ENCODE measurements around the gene RPN1.
A peak's percentile ranks its signal among the peaks of the same experiment; 100 is the strongest.

The RPN1 gene

GRCh38 chr3:128650096-128651050, at the start of gene RPN1:
RPN1 (minus strand) TSS chr3:128650818; CDS start chr3:128650800, 18 bp downstream.
- H3K9ac ChIP-seq = peak within 1 kb of the TSS; percentile 92 to 100 (median 99)
- peaks cover 0 to 24% (median 13%) of the 10 kb centered on the region in 11 experiments; a peak in 13 of 22 replicates for H3K9me3 ChIP-seq (replicated peaks in 1 of 11)
- H3K4me3 ChIP-seq = peak within 1 kb of the TSS; percentile 90 to 100 (median 98)
- H3K4me2 ChIP-seq = peak within 1 kb of the TSS; percentile 73 to 95 (median 87)
- no peak for TF ChIP-seq Cebpa-rat (IDR thresholded peaks at IDR 0.05)
- H3K4me1 ChIP-seq = peaks cover 22 to 52% (median 33%) of the 10 kb centered on the region in 10 experiments
- H4K20me1 ChIP-seq = peaks cover 41 to 52% (median 49%) of the 10 kb centered on the region in 11 experiments
- H3K27me3 ChIP-seq = no peaks in the 10 kb centered on the region
- H3K27ac ChIP-seq = peak within 1 kb of the TSS; percentile 90 to 97 (median 96)
- H3K36me3 ChIP-seq = peaks cover 7 to 34% (median 19%) of the 10 kb centered on the region in 11 experiments; a peak in 21 of 22 replicates

DNA sequence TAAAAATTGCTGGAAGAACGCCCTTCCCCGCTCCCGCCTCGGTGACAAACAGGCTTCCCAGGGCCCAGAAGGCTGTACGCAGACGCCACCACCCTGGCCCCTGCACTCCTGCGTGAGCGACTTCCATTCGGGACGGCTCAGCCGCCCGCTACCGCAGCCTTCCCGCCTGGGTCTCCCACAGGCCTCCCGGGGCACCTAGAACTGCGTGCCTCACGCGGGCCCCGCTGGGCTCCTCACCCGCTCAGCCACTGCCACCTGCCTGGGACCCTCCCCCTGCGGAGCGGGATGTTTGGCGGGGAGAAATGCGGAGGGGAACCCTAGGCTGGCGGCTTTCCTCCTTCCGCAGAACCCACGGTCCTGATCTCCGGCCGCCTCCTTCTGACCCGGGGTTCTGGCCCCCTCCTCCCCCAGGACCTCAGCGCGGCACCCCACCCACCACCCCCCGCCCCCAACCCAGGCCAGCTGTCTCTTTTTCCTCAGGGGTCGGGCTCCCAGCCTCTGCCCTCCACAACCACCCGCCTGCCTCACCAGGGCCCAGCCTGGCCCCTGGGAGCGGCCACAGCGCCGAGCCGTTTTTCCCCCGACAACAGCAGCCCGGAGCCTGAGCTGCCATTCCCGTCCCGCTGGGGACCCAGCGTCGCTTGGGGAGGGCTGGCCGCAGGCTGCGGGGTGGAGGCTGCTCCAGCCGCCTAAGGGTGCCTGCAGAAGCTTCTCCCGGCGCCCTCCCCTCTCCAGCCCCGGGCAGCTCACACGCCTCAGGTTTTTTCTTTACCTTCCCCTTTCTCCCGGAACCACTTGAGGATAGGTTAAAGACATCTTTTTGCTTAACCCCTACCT, 47.8 kb upstream of the RPN1 start:
- H3K9ac ChIP-seq = peak overlapping the region; percentile 46 to 77 (median 72); a peak in 20 of 22 replicates
- H3K9me3 ChIP-seq (replicated peaks in 1 of 11) = no peaks in the 10 kb centered on the region
- peak overlapping the region; percentile 47 to 71 (median 60) for H3K4me3 ChIP-seq
- TF ChIP-seq Cebpa-rat (IDR thresholded peaks at IDR 0.05) = no peak
- H3K36me3 ChIP-seq = no peaks in the 10 kb centered on the region
- peak overlapping the region in 10 of 11 experiments; percentile 32 to 66 (median 52); a peak in 16 of 22 replicates for H3K27ac ChIP-seq
- peaks cover 6 to 52% (median 36%) of the 10 kb centered on the region in 10 experiments; a peak in 19 of 20 replicates for H3K4me1 ChIP-seq
- peak overlapping the region; percentile 84 to 99 (median 93) for H3K4me2 ChIP-seq
- H3K27me3 ChIP-seq = peaks cover 0 to 18% (median 7%) of the 10 kb centered on the region in 11 experiments; a peak in 12 of 22 replicates
- 0 out of 22 replicates have a peak, but pooled peaks cover 0 to 8% (median 0%) of the 10 kb centered on the region in 11 experiments for H4K20me1 ChIP-seq

DNA sequence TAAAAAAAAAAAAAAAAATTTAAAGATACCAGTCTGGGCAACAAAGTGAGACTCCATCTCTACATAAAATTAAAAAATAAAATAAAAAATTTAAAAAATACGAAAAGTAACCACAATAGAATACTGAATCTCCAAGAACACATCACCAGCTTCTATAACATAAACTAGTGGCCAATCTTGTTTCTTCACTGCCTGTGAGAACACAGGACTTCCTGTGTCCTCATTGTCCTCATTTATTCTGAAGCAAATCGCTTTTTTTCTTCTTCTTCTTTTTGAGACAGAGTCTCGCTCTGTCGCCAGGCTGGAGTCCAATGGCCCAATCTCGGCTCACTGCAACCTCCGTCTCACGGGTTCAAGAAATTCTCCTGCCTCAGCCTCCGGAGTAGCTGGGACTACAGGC, 46.7 kb upstream of the RPN1 start:
- H3K36me3 ChIP-seq = no peaks in the 10 kb centered on the region
- no peaks in the 10 kb centered on the region for H3K9me3 ChIP-seq (replicated peaks in 1 of 11)
- TF ChIP-seq Cebpa-rat (IDR thresholded peaks at IDR 0.05) = no peak

DNA sequence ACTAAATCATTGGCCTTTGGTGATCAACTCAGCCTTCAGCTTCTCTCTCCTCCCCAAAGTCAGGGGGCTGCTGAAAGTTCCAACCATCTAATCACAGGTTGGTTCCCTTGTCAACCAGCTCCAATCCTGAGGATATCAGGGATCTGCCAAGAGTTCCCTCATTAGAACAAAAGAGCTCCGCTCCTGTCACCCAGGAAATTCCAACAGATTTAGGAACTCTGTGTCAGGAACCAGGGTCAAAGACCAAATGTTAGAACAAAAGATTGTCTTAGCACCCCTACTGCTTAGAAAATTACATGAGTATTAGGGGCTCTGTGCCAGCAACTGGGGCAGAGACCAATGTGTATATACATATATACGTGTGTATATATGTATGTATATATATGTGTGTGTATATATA, 43.1 kb upstream of the RPN1 start:
- no peak overlapping the region for H3K27ac ChIP-seq
- H3K4me2 ChIP-seq = no peak overlapping the region
- no peaks in the 10 kb centered on the region for H3K36me3 ChIP-seq
- no peak overlapping the region for H3K9ac ChIP-seq
- TF ChIP-seq Cebpa-rat (IDR thresholded peaks at IDR 0.05) = no peak
- H4K20me1 ChIP-seq = no peaks in the 10 kb centered on the region
- H3K4me1 ChIP-seq = peaks cover 0 to 19% (median 15%) of the 10 kb centered on the region in 10 experiments; a peak in 13 of 20 replicates
- no peaks in the 10 kb centered on the region for H3K9me3 ChIP-seq (replicated peaks in 1 of 11)
- H3K4me3 ChIP-seq = no peak overlapping the region
- peaks cover 0 to 11% (median 7%) of the 10 kb centered on the region in 11 experiments; a peak in 12 of 22 replicates for H3K27me3 ChIP-seq

More for the DNA sequence above, 46.7 kb upstream of the RPN1 start:
- Histone ChIP-seq H3K4me3 (no peak overlapping the region), H3K27ac (no peak overlapping the region), H3K9ac (no peak overlapping the region), H3K4me2 (peak overlapping the region in 9 of 11 experiments; percentile 84 to 97 (median 93); a peak in 10 of 22 replicates), H4K20me1 (0 out of 22 replicates have a peak, but pooled peaks cover 0 to 8% (median 0%) of the 10 kb centered on the region in 11 experiments), H3K4me1 (peaks cover 6 to 44% (median 34%) of the 10 kb centered on the region in 10 experiments; a peak in 19 of 20 replicates), H3K27me3 (peaks cover 0 to 18% (median 7%) of the 10 kb centered on the region in 11 experiments; a peak in 12 of 22 replicates)

GRCh38 chr3:128689060-128689459, 38.4 kb upstream of the RPN1 start:
- no peak overlapping the region for H3K27ac ChIP-seq
- H3K27me3 ChIP-seq = no peaks in the 10 kb centered on the region
- no peak overlapping the region for H3K4me2 ChIP-seq
- no peaks in the 10 kb centered on the region for H3K9me3 ChIP-seq (replicated peaks in 1 of 11)
- no peak for TF ChIP-seq Cebpa-rat (IDR thresholded peaks at IDR 0.05)
- no peaks in the 10 kb centered on the region for H4K20me1 ChIP-seq
- H3K36me3 ChIP-seq = no peaks in the 10 kb centered on the region
- no peak overlapping the region for H3K4me3 ChIP-seq
- H3K4me1 ChIP-seq = peaks cover 20 to 41% (median 33%) of the 10 kb centered on the region in 10 experiments
- no peak overlapping the region for H3K9ac ChIP-seq

GRCh38 chr3:128686465-128686864, 35.8 kb upstream of the RPN1 start:
- no peaks in the 10 kb centered on the region for H4K20me1 ChIP-seq
- H3K9ac ChIP-seq = peak overlapping the region in 3 of 11 experiments; percentile 5 to 30 (median 22); a peak in 1 of 22 replicates
- TF ChIP-seq Cebpa-rat (IDR thresholded peaks at IDR 0.05) = peak in 1 of 11 experiments; percentile 10; a peak in 1 of 22 replicates
- peaks cover 32 to 57% (median 47%) of the 10 kb centered on the region in 10 experiments for H3K4me1 ChIP-seq
- H3K27ac ChIP-seq = peak overlapping the region in 8 of 11 experiments; percentile 9 to 55 (median 50); a peak in 10 of 22 replicates
- peak overlapping the region in 10 of 11 experiments; percentile 27 to 63 (median 57); a peak in 20 of 22 replicates for H3K4me2 ChIP-seq
- H3K9me3 ChIP-seq (replicated peaks in 1 of 11) = no peaks in the 10 kb centered on the region
- no peaks in the 10 kb centered on the region for H3K27me3 ChIP-seq
- H3K4me3 ChIP-seq = no peak overlapping the region
- H3K36me3 ChIP-seq = no peaks in the 10 kb centered on the region

DNA sequence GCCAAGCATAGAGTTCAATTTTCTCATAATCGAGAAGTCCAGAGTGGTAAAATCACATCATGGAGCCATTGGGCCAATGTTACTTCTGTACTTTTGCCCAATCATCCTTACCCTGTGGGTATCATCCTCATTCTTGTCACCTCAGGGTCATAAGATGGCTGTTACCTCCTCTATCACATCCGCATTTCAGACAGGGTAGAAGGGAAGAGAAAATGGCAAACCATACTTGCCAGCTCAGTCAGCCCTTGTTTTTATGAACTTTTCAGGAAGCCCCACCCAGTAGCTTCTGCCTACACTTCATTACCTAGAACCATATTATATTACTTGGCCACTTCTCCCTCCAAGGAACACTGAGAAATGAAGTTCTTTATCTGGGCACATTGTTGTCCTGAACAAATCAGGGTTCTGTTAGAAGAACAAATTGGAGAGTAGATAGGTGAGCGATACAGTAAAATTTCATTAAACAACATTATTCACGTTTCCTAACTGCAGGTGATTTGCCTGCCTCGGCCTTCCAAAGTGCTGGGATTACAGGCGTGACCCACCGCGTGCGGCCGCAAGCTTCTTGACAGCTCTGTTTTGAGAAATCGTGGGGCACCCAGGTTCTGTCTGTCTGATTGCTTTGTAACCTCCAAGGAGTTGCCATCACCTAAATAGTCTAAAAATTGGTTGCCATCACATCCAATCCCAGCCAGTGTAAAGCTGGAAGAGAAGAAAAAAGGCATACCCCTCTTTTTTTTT, 34.5 kb upstream of the RPN1 start:
- H3K27ac ChIP-seq = peak overlapping the region in 6 of 11 experiments; percentile 8 to 34 (median 24); a peak in 5 of 22 replicates
- H4K20me1 ChIP-seq = no peaks in the 10 kb centered on the region
- H3K4me2 ChIP-seq = peak overlapping the region in 6 of 11 experiments; percentile 36 to 63 (median 57); a peak in 12 of 22 replicates
- H3K36me3 ChIP-seq = no peaks in the 10 kb centered on the region
- no peaks in the 10 kb centered on the region for H3K9me3 ChIP-seq (replicated peaks in 1 of 11)
- H3K9ac ChIP-seq = no peak overlapping the region
- H3K27me3 ChIP-seq = no peaks in the 10 kb centered on the region
- H3K4me1 ChIP-seq = peaks cover 36 to 64% (median 52%) of the 10 kb centered on the region in 10 experiments
- H3K4me3 ChIP-seq = no peak overlapping the region
- TF ChIP-seq Cebpa-rat (IDR thresholded peaks at IDR 0.05) = no peak

GRCh38 chr3:128683957-128684356, 33.3 kb upstream of the RPN1 start:
- no peak for TF ChIP-seq Cebpa-rat (IDR thresholded peaks at IDR 0.05)
- no peaks in the 10 kb centered on the region for H3K27me3 ChIP-seq
- no peak overlapping the region for H3K9ac ChIP-seq
- peak overlapping the region; percentile 22 to 63 (median 57) for H3K4me2 ChIP-seq
- H4K20me1 ChIP-seq = no peaks in the 10 kb centered on the region
- no peaks in the 10 kb centered on the region for H3K9me3 ChIP-seq (replicated peaks in 1 of 11)
- H3K4me1 ChIP-seq = peaks cover 43 to 75% (median 64%) of the 10 kb centered on the region in 10 experiments
- H3K4me3 ChIP-seq = no peak overlapping the region
- H3K36me3 ChIP-seq = no peaks in the 10 kb centered on the region
- H3K27ac ChIP-seq = peak overlapping the region in 6 of 11 experiments; percentile 0 to 50 (median 22); a peak in 8 of 22 replicates

Data from BLaER1 treated with 17β-estradiol and CSF1 and Interleukin-3, amounts not matched to agents 10 nM and 100 nM (cell line).